NCI-H2029 (cell line): ENCODE results near the gene CECR2.

Experiments
- DNase-seq: peaks from one replicate; lab custom pipeline; 2025; lab: John Stamatoyannopoulos, UW

CECR2 gene

GRCh38 chr22:17369439-17370025 is at the start of gene CECR2:
Gene CECR2 (plus strand): TSS chr22:17369460. CDS start chr22:17369784, 324 bp downstream.
- DNase-seq: peak; percentile 35

DNA sequence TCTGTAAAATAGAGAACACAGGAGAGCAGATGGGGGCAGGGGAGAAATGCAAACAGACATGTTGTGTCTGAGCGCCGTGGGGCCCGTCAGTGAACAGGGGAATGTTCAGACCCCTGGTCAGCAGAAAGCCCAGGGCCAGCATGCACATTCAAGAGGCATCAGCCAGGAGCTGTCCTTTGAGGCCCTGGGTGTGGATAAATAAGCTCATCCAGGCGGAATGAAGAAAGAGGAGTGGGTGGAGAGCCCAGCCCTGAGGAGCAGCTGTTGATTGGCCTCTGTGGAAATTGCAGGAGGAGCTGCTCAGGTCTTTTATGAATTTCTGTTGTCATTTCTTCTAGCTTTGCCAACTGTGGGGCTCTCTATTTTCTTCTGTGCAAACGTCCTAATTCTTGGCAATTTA is 49.7 kb upstream of the CECR2 start:
- DNase-seq: no peak

DNA sequence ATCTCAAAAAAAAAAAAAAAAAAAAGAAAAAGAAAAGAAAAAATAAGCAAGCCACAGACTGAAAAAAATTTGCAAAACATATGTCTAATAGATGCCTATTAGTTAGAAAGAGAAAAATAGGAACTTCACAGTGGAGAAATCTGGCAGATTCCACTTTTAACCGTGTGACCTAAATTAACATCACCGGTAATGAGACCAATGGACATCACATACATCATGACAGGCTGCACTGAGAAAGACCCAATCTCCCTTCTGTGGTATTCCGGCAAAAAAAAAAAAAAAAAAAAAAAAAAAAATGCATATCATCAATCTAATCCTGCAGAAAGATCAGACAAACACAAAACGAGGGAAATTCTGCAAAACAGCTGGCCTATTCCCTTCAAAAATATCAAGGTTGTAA is 46.7 kb upstream of the CECR2 start:
- no peak for DNase-seq

DNA sequence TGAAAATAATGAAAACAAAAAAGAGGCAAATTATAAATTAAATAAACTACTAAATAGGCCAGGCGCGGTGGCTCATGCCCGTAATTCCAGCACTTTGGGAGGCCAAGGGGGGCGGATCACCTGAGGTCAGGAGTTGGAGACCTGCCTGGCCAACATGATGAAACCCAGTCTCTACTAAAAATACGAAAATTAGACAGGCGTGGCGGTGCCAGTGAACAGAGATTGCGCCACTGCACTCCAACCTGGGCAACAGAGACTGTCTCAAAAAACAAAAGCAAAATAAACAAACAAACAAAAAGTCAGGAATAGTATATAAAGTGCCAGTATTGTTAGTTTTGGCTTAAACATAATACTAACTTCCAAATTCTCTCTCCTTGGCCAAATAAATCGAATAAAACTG is 37.6 kb upstream of the CECR2 start:
- no peak for DNase-seq

GRCh38 chr22:17332109-17332800 is 37.0 kb upstream of the CECR2 start:
- no peak for DNase-seq

DNA sequence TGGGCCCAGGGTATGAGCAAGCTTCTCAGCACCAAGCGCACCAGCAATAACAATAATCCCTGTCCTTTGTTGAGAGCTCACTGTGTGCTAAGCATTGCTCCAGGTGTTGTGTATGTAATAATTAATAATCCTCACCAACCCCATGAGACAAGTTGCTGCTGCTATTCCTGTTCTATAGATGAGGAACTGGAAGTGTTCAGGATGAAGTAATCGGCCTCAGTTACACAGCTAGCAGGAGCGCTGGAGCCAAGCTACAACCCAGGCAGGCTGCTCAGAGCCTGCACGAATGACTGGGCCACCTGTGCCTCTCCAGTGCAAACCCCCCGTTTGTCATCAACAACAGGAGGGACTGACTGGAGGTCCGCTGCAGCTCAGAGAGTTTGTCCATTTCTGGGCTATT is 35.2 kb upstream of the CECR2 start:
- DNase-seq: no peak

- DNase-seq: no peak
These were observed 34.3 kb upstream of the CECR2 start for GRCh38 chr22:17334983-17335382.

GRCh38 chr22:17336061-17336460 is 33.2 kb upstream of the CECR2 start:
- DNase-seq: no peak

DNA sequence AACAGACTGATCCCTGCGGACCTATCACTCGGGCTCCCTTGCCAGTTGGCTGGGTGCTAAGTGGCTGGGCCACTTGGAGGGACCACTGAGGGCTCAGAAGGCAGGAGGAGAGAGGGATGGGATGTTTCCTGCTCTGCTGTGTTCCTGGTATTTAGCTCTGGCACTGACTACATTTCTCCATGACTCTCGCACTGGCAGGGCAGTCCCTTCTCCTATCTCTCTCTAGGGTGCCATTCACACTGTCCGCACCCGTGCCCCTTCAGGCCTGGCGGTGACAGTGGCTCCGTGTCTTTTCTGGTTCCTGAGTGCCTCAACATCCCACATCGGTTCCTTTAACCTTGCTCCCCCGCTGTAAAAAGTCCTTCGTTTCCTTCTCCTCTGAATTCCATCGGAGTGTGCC is 31.6 kb upstream of the CECR2 start:
- no peak for DNase-seq

DNA sequence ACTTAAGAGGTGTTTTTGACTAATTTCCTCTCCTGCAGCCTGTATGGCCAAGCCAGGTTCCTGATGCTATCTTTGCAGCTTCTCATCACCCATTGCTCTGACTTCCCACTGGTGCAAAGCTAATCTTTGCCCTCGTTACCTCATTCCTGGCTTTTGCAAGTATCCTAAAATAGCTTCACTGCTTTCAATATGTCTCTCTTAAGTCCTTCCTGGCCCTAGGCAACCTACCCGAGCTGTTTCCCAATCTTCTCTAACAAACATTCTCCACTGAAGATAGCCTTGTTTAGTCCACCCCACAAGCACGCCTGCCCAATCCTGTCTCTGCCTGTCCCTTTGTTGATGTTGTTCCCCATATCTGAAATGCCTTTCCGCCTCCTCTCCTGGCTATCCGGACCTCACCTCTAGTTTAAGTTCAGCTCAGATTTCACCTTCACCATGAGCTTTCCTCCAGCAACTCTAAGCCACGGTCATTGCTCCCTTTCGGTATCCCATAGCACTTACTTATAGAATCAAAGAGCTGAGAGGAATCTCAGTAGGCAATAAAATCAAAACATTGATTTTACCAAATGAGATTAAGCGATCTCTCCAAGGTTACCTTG is 30.1 kb upstream of the CECR2 start:
- DNase-seq: no peak

- no peak for DNase-seq
These were observed 26.9 kb upstream of the CECR2 start for GRCh38 chr22:17342361-17342760.

DNA sequence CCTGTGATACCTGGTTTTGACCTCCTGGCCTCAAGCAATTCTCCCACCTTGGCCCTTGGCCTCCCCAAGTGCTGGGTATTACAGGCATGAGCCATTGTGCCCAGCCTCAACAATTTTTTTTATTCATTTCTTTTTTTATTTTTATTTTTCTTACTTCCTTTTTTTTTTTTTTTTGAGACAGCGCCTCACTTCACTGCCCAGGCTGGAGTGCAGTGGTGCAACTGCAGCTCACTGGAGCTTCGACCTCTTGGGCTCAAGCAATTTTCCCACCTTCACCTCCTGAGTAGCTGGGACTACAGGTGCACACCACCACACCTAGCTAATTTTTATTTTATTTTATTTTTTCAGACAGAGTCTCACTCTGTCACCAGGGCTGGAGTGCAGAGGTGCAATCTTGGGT is 25.5 kb upstream of the CECR2 start:
- no peak for DNase-seq

DNA sequence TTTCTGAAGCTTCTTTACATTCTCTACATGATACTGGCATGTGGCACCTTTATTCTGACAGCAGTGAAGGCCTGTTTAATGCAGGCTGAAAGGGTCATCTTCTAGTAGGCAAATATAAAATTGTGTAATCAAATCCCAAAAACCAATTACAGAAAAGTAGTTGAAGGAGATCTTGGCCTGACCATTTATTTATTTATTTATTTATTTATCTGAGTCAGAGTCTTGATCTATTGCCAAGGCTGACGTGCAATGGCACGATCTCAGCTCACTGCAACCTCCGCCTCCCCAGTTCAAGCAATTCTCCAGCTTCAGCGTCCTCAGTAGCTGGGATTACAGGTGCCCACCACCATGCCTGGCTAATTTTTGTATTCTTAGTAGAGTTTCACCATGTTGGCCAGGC is 22.7 kb upstream of the CECR2 start:
- DNase-seq: no peak

DNA sequence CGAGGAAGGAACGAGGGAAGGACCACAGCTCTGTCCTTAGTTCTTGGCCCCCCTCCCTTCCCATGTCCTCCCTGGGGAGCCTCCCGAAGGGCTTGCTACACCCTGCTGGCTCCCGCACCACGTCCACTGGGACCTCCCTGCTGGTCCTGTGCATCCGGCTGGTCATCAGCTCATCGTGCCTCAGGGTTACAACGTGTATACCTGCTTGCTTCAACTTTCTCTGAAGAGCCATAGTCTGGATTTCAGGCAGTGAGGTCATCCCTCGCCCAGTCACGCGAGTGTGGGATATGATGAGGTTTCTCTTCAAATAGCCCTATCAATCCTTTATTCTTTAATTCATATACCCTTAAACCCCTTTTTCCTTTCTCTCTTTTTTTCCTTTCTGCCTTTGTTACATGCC is 21.5 kb upstream of the CECR2 start:
- DNase-seq: no peak

- DNase-seq: peak; percentile 62
These were observed 20.7 kb upstream of the CECR2 start for GRCh38 chr22:17348464-17349103.

DNA sequence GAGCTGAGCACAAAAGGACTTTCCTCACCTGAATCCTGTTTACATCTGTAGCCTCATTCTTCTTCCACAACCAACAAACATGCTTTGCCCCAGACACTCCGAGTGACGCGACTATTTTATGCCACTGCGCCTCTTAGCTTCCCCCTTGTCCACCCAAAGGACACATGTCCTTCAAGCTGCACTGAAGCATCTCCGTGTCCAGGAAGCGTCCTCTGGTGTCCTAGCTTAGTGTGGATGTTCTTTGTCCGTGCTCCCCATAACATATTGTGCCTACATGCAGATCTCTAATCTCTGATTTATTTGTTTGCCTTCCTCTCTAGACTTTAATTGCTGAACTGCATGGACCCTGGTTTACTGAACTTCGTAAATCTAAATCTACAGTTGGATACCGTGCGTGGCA is 20.1 kb upstream of the CECR2 start:
- no peak for DNase-seq

GRCh38 chr22:17350292-17350691 is 19.0 kb upstream of the CECR2 start:
- no peak for DNase-seq

DNA sequence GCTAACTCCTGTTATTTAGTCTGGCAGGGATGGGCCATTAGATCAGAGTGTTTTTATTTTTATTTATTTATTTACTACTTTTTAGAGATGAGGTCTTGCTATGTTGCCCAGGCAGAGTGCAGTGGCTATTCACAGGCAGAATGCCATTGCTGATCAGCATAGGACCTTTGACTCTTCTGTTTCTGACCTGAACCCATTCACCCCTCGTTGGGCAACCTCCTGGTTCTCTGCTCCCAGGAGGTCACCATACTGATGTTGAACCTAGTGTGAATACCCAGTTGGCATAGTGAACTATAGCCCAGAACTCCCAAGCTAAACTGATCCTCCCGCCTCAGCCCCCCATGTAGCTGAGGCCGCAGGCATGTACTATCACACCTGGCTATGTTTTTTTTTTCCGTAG is 16.5 kb upstream of the CECR2 start:
- no peak for DNase-seq

GRCh38 chr22:17357688-17358087 is 11.6 kb upstream of the CECR2 start:
- DNase-seq: no peak

GRCh38 chr22:17358415-17358814 is 10.8 kb upstream of the CECR2 start:
- no peak for DNase-seq

DNA sequence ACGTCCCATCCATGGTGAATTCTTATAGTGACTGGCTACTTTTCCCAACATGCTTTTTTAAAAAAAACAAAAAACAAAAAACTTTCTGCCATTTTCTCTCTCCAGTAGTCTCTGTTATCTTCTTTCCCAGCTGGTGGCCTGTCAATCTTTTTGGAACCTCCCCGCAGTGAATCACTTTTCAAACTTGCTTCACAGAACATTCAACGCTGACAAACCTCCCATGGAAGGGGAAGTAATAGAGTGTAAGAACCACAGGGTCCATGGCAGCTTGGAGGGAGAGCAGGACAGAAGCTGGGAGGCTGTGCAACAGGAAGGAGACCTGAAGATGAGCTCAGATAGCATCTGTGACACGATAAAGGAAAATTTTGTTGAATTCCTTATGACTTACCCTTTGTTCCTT is 9.8 kb upstream of the CECR2 start:
- DNase-seq: no peak

DNA sequence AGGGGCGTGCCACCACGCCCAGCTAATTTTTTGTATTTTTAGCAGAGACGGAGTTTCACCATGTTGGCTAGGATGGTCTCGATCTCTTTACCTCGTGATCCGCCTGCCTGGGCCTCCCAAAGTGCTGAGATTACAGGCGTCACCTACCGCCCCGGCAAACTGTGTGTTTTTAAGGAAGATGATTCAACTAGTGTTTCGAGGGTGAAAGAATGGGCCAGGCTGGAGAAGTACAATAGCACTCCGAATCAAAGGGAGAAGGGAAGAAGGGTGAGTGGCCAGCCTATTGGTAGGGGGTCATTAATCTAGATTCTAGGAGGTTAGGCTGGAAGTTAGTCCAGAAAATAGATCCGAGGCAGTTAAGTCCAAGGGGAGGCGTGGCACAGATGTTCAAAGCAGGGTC is 2.9 kb upstream of the CECR2 start:
- no peak for DNase-seq

DNA sequence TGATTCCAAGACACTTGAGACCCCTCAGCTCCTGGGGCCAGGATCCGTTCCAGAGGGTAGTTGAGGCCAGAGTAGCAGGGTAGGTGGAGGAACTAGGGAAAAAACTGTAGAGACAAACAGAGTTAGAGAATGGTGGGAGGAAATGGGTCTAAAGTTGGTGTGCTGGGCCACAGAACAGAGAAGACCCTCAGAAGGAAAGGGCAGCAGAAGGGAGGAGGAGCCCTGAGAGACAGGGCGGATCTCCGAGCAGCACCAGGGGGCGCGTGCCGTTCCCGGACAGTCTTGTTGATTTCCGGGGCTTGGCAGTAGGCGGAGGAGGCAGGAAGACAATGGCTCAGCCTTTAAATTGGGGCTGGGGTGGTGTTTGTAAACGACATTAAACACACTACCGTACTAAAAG is 2.4 kb upstream of the CECR2 start:
- no peak for DNase-seq
